Keratinocyte (primary cell): Measurements from ENCODE around the gene G3BP1.

Experiments
- CTCF ChIP-seq, 3 experiments: IDR thresholded peaks in 1 of 3; conservative IDR thresholded peaks in 1 of 3; optimal IDR thresholded peaks in 1 of 3; 2 replicates in 2 of 3; 3 replicates in 1 of 3; pipeline versions ENCODE3 to v1.5.1; 2011; ENCODE audit warnings: low read length in 3 of 3, mild to moderate bottlenecking in 3 of 3, moderate library complexity in 2 of 3, control low read depth in 1 of 3, inconsistent platforms in 1 of 3; ENCODE audit not compliant: insufficient read depth in 2 of 3; ENCODE audit errors: extremely low read depth in 1 of 3
- EZH2 ChIP-seq: IDR thresholded peaks from one replicate; pipeline ENCODE4 v1.6.1; 2012; ENCODE audit warnings: inconsistent platforms, mild to moderate bottlenecking, low read length, moderate library complexity

GRCh38 chr5:151784141-151784540, 12.4 kb downstream of the G3BP1 start:
- TF ChIP-seq CTCF (optimal IDR thresholded peaks at IDR 0.05 in 1 of 3, IDR thresholded peaks at IDR 0.05 in 1 of 3, conservative IDR thresholded peaks at IDR 0.05 in 1 of 3; ENCODE audit: extremely low read depth in 1 of 3, insufficient read depth in 2 of 3, low read length in 3 of 3) (no peak), EZH2 (no peak)
